Chondrocyte (in vitro differentiated cells): ENCODE data around the gene PCNX2. TPM values are rescaled to one million over a fixed set of nuclear protein-coding genes. Genes with fewer than 3 reads are reported as not detected.

ENCODE experiments used
- DNase-seq: peaks from one replicate; pipeline ENCODE4 v3.0.0; 2021; ENCODE audit warnings: mixed read lengths, low spot score
- H3K27ac Mint-ChIP-seq: one replicate; pipeline ENCODE4 v1.8.0; 2021; ENCODE audit warnings: mild to moderate bottlenecking, moderate library complexity, mixed read lengths; ENCODE audit not compliant: unreplicated experiment
- H3K27me3 Mint-ChIP-seq: 2 replicates; pipeline ENCODE4 v1.8.0; 2021; ENCODE audit warnings: low read depth, mixed read lengths
- H3K36me3 Mint-ChIP-seq: 2 replicates; pipeline ENCODE4 v1.8.0; 2021; ENCODE audit warnings: low read depth, mixed read lengths
- H3K4me1 Mint-ChIP-seq: 2 replicates; pipeline ENCODE4 v1.8.0; 2021; ENCODE audit warnings: low read depth, mild to moderate bottlenecking, mixed read lengths
- H3K4me3 Mint-ChIP-seq: one replicate; pipeline ENCODE4 v1.8.0; 2021; ENCODE audit warnings: mild to moderate bottlenecking, moderate library complexity, mixed read lengths; ENCODE audit not compliant: unreplicated experiment
- H3K9me3 Mint-ChIP-seq: 2 replicates; pipeline ENCODE4 v1.8.0; 2021; ENCODE audit warnings: low read depth, mixed read lengths
- CTCF ChIP-seq: fragments of 200-600 bp; sonication (generic); IDR thresholded peaks from 2 replicates; pipeline ENCODE4 v1.5.0; 2021; ENCODE audit warnings: antibody characterized with exemption, mild to moderate bottlenecking, moderate library complexity
- total RNA-seq: library from RNA; stranded (reverse); gene quantifications from 3 replicates; pipeline ENCODE4 v1.2.1, GENCODE V29; 2021

PCNX2 gene
- total RNA-seq, 1 donor from 2014 or later, result 9.5 TPM

DNA sequence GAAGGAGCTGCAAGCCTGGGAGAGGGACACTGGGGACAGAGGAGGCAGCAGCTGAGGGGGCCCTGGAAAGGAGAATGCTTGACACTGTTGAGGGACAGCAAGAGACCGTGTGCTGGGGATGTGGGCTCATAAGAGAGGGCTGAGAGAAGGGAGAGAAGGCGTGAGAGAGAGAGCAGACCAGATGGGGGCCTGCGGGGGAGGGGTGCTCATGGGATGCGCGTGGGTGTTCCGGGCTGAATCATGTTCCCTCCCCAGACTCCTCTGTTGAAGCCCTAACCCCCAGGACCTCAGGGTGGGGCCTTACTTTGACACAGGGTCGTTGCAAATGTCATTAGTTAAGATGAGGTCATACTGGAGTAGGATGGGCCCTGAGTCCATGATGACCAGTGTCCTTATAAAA, 304.3 kb downstream of the PCNX2 start:
- Mint-ChIP-seq H3K4me1 (no peaks in the 10 kb centered on the region), H3K27me3 (no peaks in the 10 kb centered on the region), H3K9me3 (peaks cover 8% of the 10 kb centered on the region), H3K36me3 (peaks cover 11% of the 10 kb centered on the region), H3K4me3 (no peak overlapping the region), H3K27ac (no peak overlapping the region)
- no peak for DNase-seq
- TF ChIP-seq CTCF, result no peak

DNA sequence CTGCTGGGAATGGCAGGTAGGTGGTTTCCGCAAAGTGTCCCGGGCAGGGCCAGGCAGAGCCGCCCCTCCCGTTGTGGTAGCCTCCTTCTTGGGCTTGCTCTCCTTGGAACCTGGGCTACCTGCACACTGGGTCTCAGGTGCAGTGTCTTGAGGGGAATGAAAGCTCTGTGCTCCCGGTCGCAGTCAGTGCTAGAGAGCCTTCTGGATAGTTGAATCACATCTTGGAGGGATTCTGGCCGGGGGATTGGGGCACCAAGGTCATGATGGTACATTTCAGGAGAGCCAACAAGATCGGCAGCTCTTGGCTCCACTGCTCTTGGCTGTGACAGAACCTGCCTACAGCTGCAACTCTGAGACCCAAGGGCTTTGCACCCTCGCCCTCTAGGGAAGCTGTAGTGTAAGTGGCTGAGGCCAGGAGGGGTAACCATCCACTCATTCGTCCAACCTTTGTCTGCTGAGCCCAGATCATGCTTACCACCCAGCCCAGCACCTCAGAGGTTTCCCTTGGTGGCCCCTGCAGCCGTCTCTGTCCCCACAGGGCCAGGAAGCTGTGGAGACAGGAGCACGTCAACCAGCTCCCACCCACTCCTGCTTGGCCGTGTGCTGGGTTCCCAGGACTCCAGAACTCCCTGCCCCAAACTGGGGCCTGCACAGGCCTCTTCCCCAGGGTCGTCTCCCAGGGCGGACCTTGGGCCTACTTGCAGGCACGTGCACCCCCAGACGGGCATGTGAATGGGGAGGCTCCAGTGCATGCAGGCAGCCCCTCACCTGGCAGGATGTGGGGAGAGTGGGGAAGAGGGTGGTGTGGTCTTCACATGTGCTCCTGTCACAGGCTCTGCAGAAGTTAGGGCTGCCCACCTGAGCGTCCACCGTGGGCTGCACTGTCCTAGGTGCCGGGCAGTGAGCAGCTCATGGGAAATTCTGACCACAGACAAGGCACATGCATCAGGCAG, 305.1 kb downstream of the PCNX2 start:
- peaks cover 8% of the 10 kb centered on the region for H3K9me3 Mint-ChIP-seq
- H3K4me1 Mint-ChIP-seq, result no peaks in the 10 kb centered on the region
- no peaks in the 10 kb centered on the region for H3K27me3 Mint-ChIP-seq
- no peak overlapping the region for H3K27ac Mint-ChIP-seq
- peaks cover 11% of the 10 kb centered on the region for H3K36me3 Mint-ChIP-seq
- no peak for DNase-seq
- no peak for TF ChIP-seq CTCF
- H3K4me3 Mint-ChIP-seq, result no peak overlapping the region

- no peak overlapping the region for H3K27ac Mint-ChIP-seq
- no peaks in the 10 kb centered on the region for H3K27me3 Mint-ChIP-seq
- no peaks in the 10 kb centered on the region for H3K4me1 Mint-ChIP-seq
- H3K36me3 Mint-ChIP-seq, result peaks cover 11% of the 10 kb centered on the region
- no peak overlapping the region for H3K4me3 Mint-ChIP-seq
- DNase-seq, result no peak
- peaks cover 5% of the 10 kb centered on the region for H3K9me3 Mint-ChIP-seq
- no peak for TF ChIP-seq CTCF
Observed at GRCh38 chr1:232988572-232989040, 306.9 kb downstream of the PCNX2 start.

GRCh38 chr1:232987774-232988140, 307.8 kb downstream of the PCNX2 start:
- peaks cover 5% of the 10 kb centered on the region for H3K36me3 Mint-ChIP-seq
- DNase-seq, result no peak
- H3K9me3 Mint-ChIP-seq, result no peaks in the 10 kb centered on the region
- H3K27me3 Mint-ChIP-seq, result no peaks in the 10 kb centered on the region
- TF ChIP-seq CTCF, result no peak
- H3K4me3 Mint-ChIP-seq, result no peak overlapping the region
- no peak overlapping the region for H3K27ac Mint-ChIP-seq
- H3K4me1 Mint-ChIP-seq, result no peaks in the 10 kb centered on the region

DNA sequence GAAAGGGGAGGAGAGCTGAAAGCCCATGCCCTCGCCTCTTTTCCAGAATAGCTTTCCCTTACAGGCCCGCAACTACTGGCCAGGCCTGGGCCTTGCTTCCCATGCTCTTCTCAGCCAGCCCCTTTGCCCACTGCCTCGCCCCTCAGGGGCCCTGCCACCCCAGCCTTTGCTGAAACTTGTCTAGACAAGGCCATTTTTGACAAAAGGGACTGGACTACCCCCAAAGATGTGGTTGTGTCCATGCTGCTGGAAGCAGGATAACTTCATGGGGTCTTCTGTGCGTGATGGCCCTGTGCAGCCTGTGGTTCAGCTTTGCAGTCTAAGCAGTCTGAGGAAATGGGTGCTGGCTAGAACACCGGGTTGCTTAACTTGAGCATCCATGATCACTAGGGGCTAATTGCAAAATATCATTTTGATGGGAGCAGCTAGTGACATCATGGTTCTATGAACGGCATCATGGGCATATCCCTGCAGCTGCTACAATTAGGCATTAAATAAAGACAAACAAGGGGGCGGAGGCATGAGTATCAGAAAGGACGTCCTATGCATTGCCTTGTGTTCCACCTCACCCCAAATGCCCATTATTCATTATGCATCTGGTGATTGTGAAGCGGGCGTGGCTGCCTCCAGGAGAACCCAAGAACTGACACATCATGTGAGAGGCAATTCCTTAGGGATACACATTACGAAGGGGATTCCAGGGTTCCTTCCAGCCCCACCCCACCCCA, 308.3 kb downstream of the PCNX2 start:
- no peak overlapping the region for H3K4me3 Mint-ChIP-seq
- no peak overlapping the region for H3K27ac Mint-ChIP-seq
- H3K27me3 Mint-ChIP-seq, result no peaks in the 10 kb centered on the region
- no peak for DNase-seq
- H3K9me3 Mint-ChIP-seq, result no peaks in the 10 kb centered on the region
- peaks cover 2% of the 10 kb centered on the region for H3K36me3 Mint-ChIP-seq
- no peak for TF ChIP-seq CTCF
- H3K4me1 Mint-ChIP-seq, result peaks cover 4% of the 10 kb centered on the region
